HG03095 (cell line): ENCODE results near the gene KLHDC7B.
A peak's percentile ranks its signal among the peaks of the same experiment; 100 is the strongest.

Experiments
- ATAC-seq: cut with Tn5 transposase; IDR thresholded peaks from one replicate; pipeline ENCODE4 v1.9.1; 2021; ENCODE audit warnings: moderate library complexity; ENCODE audit not compliant: unreplicated experiment

Gene KLHDC7B

GRCh38 chr22:50547263-50547985, 1.7 kb downstream of the KLHDC7B start:
- ATAC-seq: no peak

- ATAC-seq: no peak
Measured at GRCh38 chr22:50548040-50548920, 2.6 kb downstream of the KLHDC7B start.

GRCh38 chr22:50548921-50549790, 3.5 kb downstream of the KLHDC7B start:
- no peak for ATAC-seq

GRCh38 chr22:50550395-50550794, 4.7 kb downstream of the KLHDC7B start:
- ATAC-seq: no peak

GRCh38 chr22:50551160-50551752, 5.6 kb downstream of the KLHDC7B start:
- ATAC-seq: no peak

- ATAC-seq: no peak
Measured at GRCh38 chr22:50553310-50553709, 7.6 kb downstream of the KLHDC7B start.

GRCh38 chr22:50556703-50557102, 11.0 kb downstream of the KLHDC7B start:
- no peak for ATAC-seq

- ATAC-seq: no peak
Measured at GRCh38 chr22:50560034-50560433, 14.3 kb downstream of the KLHDC7B start.

- ATAC-seq: no peak
Measured at GRCh38 chr22:50561401-50562358, 16.0 kb downstream of the KLHDC7B start.

- ATAC-seq: peak; percentile 92
Measured at GRCh38 chr22:50562523-50563412, 17.1 kb downstream of the KLHDC7B start, which contains the start of gene SYCE3. SYCE3 (minus strand) TSS chr22:50562919; CDS start chr22:50556405, 6,514 bp downstream.

GRCh38 chr22:50563413-50564160, 17.9 kb downstream of the KLHDC7B start:
- no peak for ATAC-seq

GRCh38 chr22:50564289-50564688, 18.6 kb downstream of the KLHDC7B start:
- no peak for ATAC-seq

- ATAC-seq: no peak
Measured at GRCh38 chr22:50567721-50568252, 22.1 kb downstream of the KLHDC7B start.

GRCh38 chr22:50568626-50569025, 22.9 kb downstream of the KLHDC7B start:
- no peak for ATAC-seq

- ATAC-seq: no peak
Measured at GRCh38 chr22:50569041-50569459, 23.4 kb downstream of the KLHDC7B start.

GRCh38 chr22:50569896-50570535, 24.3 kb downstream of the KLHDC7B start:
- ATAC-seq: no peak

- ATAC-seq: no peak
Measured at GRCh38 chr22:50570861-50571260, 25.2 kb downstream of the KLHDC7B start.
